Upper lobe of left lung (tissue), 4 donors: ENCODE measurements around the gene GSTT2B.

ENCODE experiments used
- CTCF ChIP-seq, 6 experiments: fragments of 450-650 bp in 4 of 6; fragments of 200-600 bp in 2 of 6; sonication (generic) in 2 of 6; IDR thresholded peaks; one replicate each; pipeline ENCODE4 v1.5.1; 2016 to 2019; ENCODE audit warnings: antibody characterized with exemption in 6 of 6
- POLR2A ChIP-seq, 4 donors: fragments of 450-650 bp; IDR thresholded peaks; one replicate each; pipeline ENCODE4 v1.5.1; 2016 to 2017; ENCODE audit warnings: antibody characterized with exemption in 4 of 4, mild to moderate bottlenecking in 2 of 4

- TF ChIP-seq CTCF (IDR thresholded peaks at IDR 0.05): no peak
- no peak for TF ChIP-seq POLR2A (IDR thresholded peaks at IDR 0.05)
Measured at GRCh38 chr22:24008022-24008283, 47.0 kb upstream of the GSTT2B start.
